Esophagus (tissue), 2 donors: ENCODE results near the gene NFKBIB. TPM values are rescaled to one million over a fixed set of nuclear protein-coding genes. Genes with fewer than 3 reads are reported as not detected.
"Not testable (repeated sequence)": the region's sequence is repeated elsewhere in the genome, so short reads cannot be mapped to it uniquely, and the experiment has no call there.

Experiments used
- H3K27ac ChIP-seq, 2 donors: one replicate each; pipeline ENCODE4 v1.5.1; 2013; ENCODE audit warnings: low read depth in 2 of 2, mild to moderate bottlenecking in 2 of 2, inconsistent platforms in 1 of 2, low read length in 1 of 2, moderate library complexity in 1 of 2
- H3K27me3 ChIP-seq, 2 donors: one replicate each; pipeline ENCODE4 v1.6.1; 2013; ENCODE audit warnings: low read length in 2 of 2, control low read depth in 1 of 2, mild to moderate bottlenecking in 1 of 2; ENCODE audit not compliant: insufficient read depth in 2 of 2, control insufficient read depth in 1 of 2
- H3K36me3 ChIP-seq, 2 donors: one replicate each; pipeline ENCODE4 v1.6.1; 2013; ENCODE audit warnings: low read length in 1 of 2; ENCODE audit not compliant: control insufficient read depth in 2 of 2, insufficient read depth in 2 of 2
- H3K4me1 ChIP-seq, 2 donors: one replicate each; pipeline ENCODE4 v1.6.1; 2013; ENCODE audit warnings: low read length in 1 of 2; ENCODE audit not compliant: control insufficient read depth in 2 of 2, insufficient read depth in 2 of 2
- H3K4me3 ChIP-seq, 2 donors: one replicate each; pipeline ENCODE4 v1.5.1; 2013; ENCODE audit warnings: low read length in 2 of 2, mild to moderate bottlenecking in 2 of 2, low read depth in 1 of 2, moderate library complexity in 1 of 2
- H3K9me3 ChIP-seq, 2 donors: one replicate each; pipeline ENCODE4 v1.6.1; 2013; ENCODE audit warnings: mild to moderate bottlenecking in 2 of 2, low read depth in 1 of 2, low read length in 1 of 2, moderate library complexity in 1 of 2; ENCODE audit not compliant: control insufficient read depth in 2 of 2, insufficient read depth in 1 of 2
- WGBS, 2 donors: extraction: QIAGEN DNeasy Blood & Tissue Kit; methylation state at CpG; one replicate each; pipeline ENCODE4 v1.1.7; 2013; 5-methylcytosine and 5-hydroxymethylcytosine counted together
- polyA plus RNA-seq, 2 donors: library from polyadenylated mRNA; stranded (reverse); fragments of 200-250 nt; gene quantifications; one replicate each; pipeline ENCODE4 v1.2.3, GENCODE V29; 2013
- donor health status: healthy with polysubstance abuse.
- donor health status: Bipolar disorder and iron deficiency.

NFKBIB gene, protein sequence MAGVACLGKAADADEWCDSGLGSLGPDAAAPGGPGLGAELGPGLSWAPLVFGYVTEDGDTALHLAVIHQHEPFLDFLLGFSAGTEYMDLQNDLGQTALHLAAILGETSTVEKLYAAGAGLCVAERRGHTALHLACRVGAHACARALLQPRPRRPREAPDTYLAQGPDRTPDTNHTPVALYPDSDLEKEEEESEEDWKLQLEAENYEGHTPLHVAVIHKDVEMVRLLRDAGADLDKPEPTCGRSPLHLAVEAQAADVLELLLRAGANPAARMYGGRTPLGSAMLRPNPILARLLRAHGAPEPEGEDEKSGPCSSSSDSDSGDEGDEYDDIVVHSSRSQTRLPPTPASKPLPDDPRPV
- 10 to 100 TPM; 34.3 to 44.0 TPM for polyA plus RNA-seq

DNA sequence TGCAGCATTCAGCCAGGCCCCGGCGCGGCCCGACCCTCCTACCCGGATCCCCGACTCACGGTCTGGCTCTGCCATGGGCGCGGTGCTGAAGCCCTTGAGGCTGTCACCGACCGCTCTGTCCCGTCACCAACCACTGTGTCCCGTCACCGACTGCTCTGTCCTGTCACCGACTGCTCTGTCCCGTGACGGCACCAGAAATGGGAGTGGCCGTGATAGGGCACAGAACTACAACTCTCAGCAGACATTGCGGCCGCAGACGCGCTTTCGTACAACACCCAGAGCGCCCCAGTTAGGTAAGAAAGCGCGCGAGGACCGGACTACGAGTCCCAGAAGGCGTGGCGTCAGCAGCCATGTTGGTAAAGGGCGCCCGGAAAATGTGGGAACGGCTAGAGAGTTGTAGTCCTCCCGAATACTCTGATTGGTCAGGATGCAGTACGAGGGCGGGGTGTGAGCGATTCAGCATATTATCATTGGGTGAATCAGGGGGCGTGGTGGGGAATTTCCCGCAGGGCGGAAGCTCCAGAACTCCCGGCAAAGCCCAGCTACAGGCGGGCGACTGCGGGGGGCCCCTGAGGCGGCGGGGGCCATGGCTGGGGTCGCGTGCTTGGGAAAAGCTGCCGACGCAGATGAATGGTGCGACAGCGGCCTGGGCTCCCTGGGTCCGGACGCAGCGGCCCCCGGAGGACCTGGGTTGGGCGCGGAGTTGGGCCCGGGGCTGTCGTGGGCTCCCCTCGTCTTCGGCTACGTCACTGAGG, at the start of gene NFKBIB, which contains the start of gene SIRT2:
NFKBIB (plus strand) TSS at position 523 of the 755 bp plus-strand sequence; CDS start at position 587, 64 bp downstream.
SIRT2 (minus strand) TSS at position 172 of the 755 bp plus-strand sequence; CDS start at position 75, 97 bp downstream.
- Histone ChIP-seq H3K36me3 (peaks cover 0 to 5% of the 10 kb centered on the region in 2 donors), H3K4me3 (peak within 1 kb of the TSS; percentile 86 to 95), H3K4me1 (peaks cover 4 to 10% of the 10 kb centered on the region in 2 donors), H3K27ac (peak within 1 kb of the TSS; percentile 93 to 96), H3K9me3 (no peaks in the 10 kb centered on the region), H3K27me3 (no peaks in the 10 kb centered on the region)
- 0 to 1% methylated on average over 60 to 64 of the region's 64 CpGs for WGBS, 2 donors

DNA sequence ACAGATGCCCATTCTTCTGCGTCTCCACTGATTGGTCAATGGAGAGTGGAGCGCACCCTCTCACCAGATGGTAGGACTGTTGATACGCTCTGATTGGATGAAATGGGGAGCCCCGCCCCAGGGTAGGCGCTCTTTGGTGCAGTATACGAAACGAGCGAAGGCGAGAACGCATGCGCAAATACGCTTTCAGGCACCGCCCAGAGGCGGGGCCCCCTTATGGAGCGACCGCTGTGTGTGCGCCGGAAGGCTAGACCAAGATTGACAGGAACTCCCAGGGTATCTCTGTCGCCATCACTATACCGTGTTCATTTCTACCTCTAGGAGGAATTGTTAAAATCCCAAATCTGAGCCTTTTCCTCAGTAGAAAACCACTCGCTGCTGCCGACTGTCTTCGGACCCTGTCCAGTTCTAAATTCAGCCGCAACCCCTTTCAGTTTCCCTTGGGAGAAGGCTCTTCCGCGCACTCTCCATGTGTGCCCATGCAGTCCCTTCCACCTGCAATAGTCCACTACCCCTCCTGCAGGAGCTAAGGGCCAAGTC, 49.3 kb upstream of the NFKBIB start:
- Histone ChIP-seq H3K27ac (peak overlapping the region; percentile 100), H3K27me3 (no peaks in the 10 kb centered on the region), H3K9me3 (no peaks in the 10 kb centered on the region), H3K4me3 (peak overlapping the region; percentile 71 to 72), H3K4me1 (peaks cover 3 to 7% of the 10 kb centered on the region in 2 donors), H3K36me3 (peaks cover 8 to 15% of the 10 kb centered on the region in 2 donors)
- 0 to 1% methylated on average over 26 of the region's 26 CpGs for WGBS, 2 donors

DNA sequence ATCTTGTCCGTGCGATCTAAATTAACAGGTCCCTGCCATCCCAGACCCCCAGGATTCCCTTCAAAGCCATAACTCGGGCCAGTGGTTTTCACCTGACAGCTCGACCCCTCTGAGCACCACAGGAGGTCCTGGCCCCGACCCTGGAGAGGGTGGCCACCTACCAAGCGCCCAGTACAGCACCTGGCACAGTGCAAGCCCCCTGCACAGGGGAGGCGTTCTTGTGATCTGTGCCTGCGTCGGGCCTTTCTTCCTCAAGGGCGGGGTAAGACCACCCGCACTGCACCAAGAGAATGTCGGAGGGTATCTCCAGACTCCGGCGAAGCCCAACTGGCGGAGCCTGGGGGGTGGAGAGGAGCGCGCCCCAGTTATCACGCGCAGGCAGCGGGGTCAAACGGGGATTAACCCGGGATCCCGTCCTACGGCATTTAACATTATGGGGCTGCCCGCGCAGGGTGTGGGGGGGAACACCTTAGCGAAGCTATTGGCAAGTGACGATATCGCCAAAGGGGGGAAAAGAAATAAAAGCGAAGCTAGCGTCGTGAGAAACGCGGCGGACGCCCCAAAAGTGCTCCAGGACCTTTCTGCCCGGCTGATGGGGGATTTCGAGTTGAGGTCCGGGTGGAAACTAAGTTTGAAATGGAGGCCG, 48.7 kb upstream of the NFKBIB start:
- Histone ChIP-seq H3K4me3 (peak overlapping the region; percentile 71 to 72), H3K4me1 (peaks cover 3 to 7% of the 10 kb centered on the region in 2 donors), H3K36me3 (peaks cover 2 to 9% of the 10 kb centered on the region in 2 donors), H3K27me3 (no peaks in the 10 kb centered on the region), H3K9me3 (no peaks in the 10 kb centered on the region), H3K27ac (peak overlapping the region; percentile 100)
- WGBS, 2 donors, result 1% methylated on average over 40 of the region's 40 CpGs

DNA sequence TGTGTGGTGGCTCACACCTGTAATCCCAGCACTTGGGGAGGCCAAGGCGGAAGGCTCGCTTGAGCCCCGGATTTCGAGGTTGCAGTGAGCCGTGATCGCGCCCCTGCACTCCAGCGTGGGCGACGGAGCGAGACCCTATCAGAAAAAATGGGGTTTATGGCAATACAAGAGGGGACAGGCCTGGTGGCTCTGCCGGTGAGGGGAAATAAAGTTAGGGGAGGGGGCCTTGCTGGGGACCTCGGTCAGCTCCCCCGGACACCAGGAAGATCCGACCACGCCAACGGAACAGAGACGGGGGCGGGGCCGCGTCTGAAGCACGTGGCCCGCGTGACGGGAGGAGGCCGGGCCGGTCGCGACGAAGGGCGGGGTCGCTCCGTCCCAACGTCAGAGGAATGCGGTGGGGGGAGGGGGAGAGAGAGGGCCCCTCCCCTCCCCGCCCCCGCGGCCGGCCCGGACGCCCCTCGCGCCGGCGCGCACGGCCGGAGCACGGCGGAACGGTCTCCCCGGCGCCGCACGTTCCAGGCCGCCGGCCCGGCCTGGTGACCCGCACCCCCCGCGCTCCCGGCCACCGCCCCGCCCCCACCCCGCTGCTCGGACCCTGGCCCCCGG, 48.0 kb upstream of the NFKBIB start:
- H3K27ac ChIP-seq, result peak overlapping the region; percentile 100
- WGBS, 2 donors, result 1% methylated on average over 31 to 58 of the region's 67 CpGs
- H3K27me3 ChIP-seq, result no peaks in the 10 kb centered on the region

DNA sequence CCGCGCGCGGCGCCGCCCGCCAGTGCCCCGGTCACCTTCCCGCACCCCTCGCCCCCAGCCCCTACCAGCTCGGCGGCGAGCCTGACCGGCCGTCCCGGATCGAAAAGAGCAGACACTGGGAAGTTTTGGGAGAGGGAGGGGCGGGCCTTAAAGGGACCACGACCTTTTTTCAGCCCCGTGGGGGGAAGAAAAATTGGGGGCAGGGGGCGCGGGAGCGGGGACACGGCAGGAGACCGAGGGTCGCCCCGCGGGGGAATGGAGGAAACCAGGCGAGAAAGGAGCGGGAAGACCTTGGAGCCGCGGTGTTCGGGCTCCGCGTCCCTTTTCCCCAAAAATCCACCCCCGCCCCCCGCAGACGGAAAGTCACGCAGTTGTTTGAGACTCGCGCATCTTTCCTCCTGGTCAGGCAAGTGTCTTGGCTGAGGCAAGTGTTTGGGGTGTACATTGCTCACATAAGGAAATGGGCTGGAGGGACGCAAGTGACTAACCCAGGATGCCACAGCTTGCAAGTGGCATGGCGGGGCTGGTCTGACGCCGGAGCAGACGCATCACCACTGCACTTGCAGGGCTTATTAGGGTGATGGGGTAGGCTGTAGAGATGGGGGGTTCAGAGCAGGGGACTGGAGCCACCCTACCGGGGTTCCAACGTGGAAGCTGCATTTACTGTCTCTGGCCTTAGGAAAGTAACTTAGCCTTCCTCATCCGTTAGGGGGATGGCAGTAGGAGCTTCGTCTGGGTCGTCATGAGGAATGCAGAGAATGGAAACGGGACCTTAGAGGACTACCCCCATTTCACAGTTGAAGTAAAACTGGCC, 47.3 kb upstream of the NFKBIB start:
- Histone ChIP-seq H3K27me3 (no peaks in the 10 kb centered on the region), H3K36me3 (peaks cover 0 to 1% of the 10 kb centered on the region in 2 donors), H3K4me1 (peaks cover 3 to 7% of the 10 kb centered on the region in 2 donors), H3K4me3 (peak overlapping the region; percentile 71 to 72), H3K9me3 (no peaks in the 10 kb centered on the region), H3K27ac (peak overlapping the region; percentile 100)
- WGBS, 2 donors, result 1% methylated on average over 51 to 52 of the region's 52 CpGs

More for the DNA sequence above, 48.0 kb upstream of the NFKBIB start:
- peaks cover 3 to 7% of the 10 kb centered on the region in 2 donors for H3K4me1 ChIP-seq
- H3K9me3 ChIP-seq, result no peaks in the 10 kb centered on the region
- peak overlapping the region; percentile 71 to 72 for H3K4me3 ChIP-seq
- H3K36me3 ChIP-seq, result peaks cover 0 to 8% of the 10 kb centered on the region in 2 donors

DNA sequence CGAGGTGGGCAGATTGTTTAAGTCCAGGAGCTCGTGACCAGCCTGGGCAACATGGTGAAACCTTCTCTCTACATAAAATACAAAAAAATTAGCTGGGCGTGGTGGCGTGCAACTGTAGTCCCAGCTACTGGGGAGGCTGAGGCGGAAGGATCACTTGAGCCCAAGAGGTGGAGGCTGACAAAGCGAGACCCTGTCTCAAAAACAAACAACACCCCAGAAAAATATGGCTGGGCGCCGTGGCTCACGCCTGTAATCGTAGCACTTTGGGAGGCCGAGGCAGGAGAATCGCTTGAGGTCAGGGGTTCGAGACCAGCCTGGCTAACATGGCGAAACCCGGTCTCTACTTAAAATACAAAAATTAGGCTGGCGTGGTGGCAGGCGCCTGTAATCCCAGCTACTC, 46.6 kb upstream of the NFKBIB start:
- Histone ChIP-seq H3K4me3 (peak overlapping the region in 1 of 2 donors; percentile 71), H3K4me1 (peaks cover 3% of the 10 kb centered on the region in 2 donors), H3K27me3 (no peaks in the 10 kb centered on the region), H3K9me3 (no peaks in the 10 kb centered on the region), H3K27ac (peak overlapping the region in 1 of 2 donors; percentile 100), H3K36me3 (no peaks in the 10 kb centered on the region)
- WGBS, 2 donors, result 88 to 89% methylated on average over 17 of the region's 17 CpGs

DNA sequence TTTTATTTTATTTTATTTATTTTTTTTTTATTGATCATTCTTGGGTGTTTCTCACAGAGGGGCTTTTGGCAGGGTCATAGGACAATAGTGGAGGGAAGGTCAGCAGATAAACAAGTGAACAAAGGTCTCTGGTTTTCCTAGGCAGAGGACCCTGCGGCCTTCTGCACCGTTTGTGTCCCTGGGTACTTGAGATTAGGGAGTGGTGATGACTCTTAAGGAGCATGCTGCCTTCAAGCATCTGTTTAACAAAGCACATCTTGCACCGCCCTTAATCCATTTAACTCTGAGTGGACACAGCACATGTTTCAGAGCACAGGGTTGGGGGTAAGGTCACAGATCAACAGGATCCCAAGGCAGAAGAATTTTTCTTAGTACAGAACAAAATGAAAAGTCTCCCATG, 44.8 kb upstream of the NFKBIB start:
- H3K36me3 ChIP-seq, H3K27ac ChIP-seq, H3K4me3 ChIP-seq, H3K4me1 ChIP-seq, H3K9me3 ChIP-seq, H3K27me3 ChIP-seq: not testable (repeated sequence)
- WGBS, 2 donors, result 60 to 84% methylated on average over 2 to 3 of the region's 3 CpGs

DNA sequence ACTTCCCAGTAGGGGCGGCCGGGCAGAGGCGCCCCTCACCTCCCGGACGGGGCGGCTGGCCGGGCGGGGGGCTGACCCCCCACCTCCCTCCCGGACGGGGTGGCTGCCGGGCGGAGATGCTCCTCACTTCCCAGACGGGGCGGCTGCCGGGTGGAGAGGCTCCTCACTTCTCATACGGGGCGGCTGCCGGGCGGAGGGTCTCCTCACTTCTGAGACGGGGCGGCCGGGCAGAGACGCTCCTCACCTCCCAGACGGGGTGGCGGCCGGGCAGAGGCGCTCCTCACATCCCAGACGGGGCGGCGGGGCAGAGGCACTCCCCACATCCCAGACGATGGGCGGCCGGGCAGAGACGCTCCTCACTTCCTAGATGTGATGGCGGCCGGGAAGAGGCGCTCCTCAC, 44.0 kb upstream of the NFKBIB start:
- 90 to 93% methylated on average over 13 to 29 of the region's 37 CpGs for WGBS, 2 donors

More for the DNA sequence above, 44.0 kb upstream of the NFKBIB start:
- H3K9me3 ChIP-seq, H3K4me3 ChIP-seq, H3K36me3 ChIP-seq, H3K4me1 ChIP-seq, H3K27me3 ChIP-seq, H3K27ac ChIP-seq: not testable (repeated sequence)
